ENCODE data around the gene SST.
"Not testable (repeated sequence)": the region's sequence is repeated elsewhere in the genome, so short reads cannot be mapped to it uniquely, and the experiment has no call there.

SST gene

GRCh38 chr3:187681756-187682155 lies 11.6 kb upstream of the SST start:
- DNase-seq: not testable (repeated sequence)

GRCh38 chr3:187679638-187680396 lies 9.6 kb upstream of the SST start:
- DNase-seq: peak; percentile 64

GRCh38 chr3:187678726-187679268 lies 8.6 kb upstream of the SST start:
- DNase-seq: peak; percentile 25

GRCh38 chr3:187677604-187678003 lies 7.4 kb upstream of the SST start:
- DNase-seq: no peak

GRCh38 chr3:187673012-187673411 lies 2.8 kb upstream of the SST start:
- no peak for DNase-seq

GRCh38 chr3:187667526-187667925 lies 2.7 kb downstream of the SST start:
- DNase-seq: no peak

GRCh38 chr3:187665764-187666402 lies 4.3 kb downstream of the SST start:
- no peak for DNase-seq

GRCh38 chr3:187665010-187665409 lies 5.2 kb downstream of the SST start:
- no peak for DNase-seq

- no peak for DNase-seq
Observed at GRCh38 chr3:187662848-187663409, 7.3 kb downstream of the SST start.

- DNase-seq: no peak
Observed at GRCh38 chr3:187661267-187661666, 8.9 kb downstream of the SST start.

- DNase-seq: no peak
Observed at GRCh38 chr3:187651282-187651681, 18.9 kb downstream of the SST start.

GRCh38 chr3:187648177-187648576 lies 22.0 kb downstream of the SST start:
- no peak for DNase-seq

GRCh38 chr3:187646906-187647660 lies 23.1 kb downstream of the SST start:
- no peak for DNase-seq

GRCh38 chr3:187645379-187645778 lies 24.8 kb downstream of the SST start:
- DNase-seq: not testable (repeated sequence)

- no peak for DNase-seq
Observed at GRCh38 chr3:187642861-187643260, 27.3 kb downstream of the SST start.

GRCh38 chr3:187641320-187642016 lies 28.7 kb downstream of the SST start:
- DNase-seq: no peak

GRCh38 chr3:187640569-187641059 lies 29.6 kb downstream of the SST start:
- no peak for DNase-seq

- no peak for DNase-seq
Observed at GRCh38 chr3:187639927-187640568, 30.1 kb downstream of the SST start.

GRCh38 chr3:187636528-187636927 lies 33.7 kb downstream of the SST start:
- no peak for DNase-seq

- DNase-seq: no peak
Observed at GRCh38 chr3:187630404-187630803, 39.8 kb downstream of the SST start.

GRCh38 chr3:187629711-187630110 lies 40.5 kb downstream of the SST start:
- DNase-seq: no peak

- no peak for DNase-seq
Observed at GRCh38 chr3:187628169-187628568, 42.0 kb downstream of the SST start.
